GM12865 (cell line): Measurements from ENCODE around the gene PTCH2.
A peak's percentile ranks its signal among the peaks of the same experiment; 100 is the strongest.
"Not testable (repeated sequence)": the region's sequence is repeated elsewhere in the genome, so short reads cannot be mapped to it uniquely, and the experiment has no call there.

Experiments
- DNase-seq: peaks from one replicate; pipeline ENCODE4 v3.0.0; 2010; ENCODE audit warnings: low read depth
- H3K4me3 ChIP-seq: 2 replicates; pipeline ENCODE4 v1.5.1; 2011; ENCODE audit warnings: mild to moderate bottlenecking, low read depth, low read length, control low read depth
- TF ChIP-seq, protein P1 (sequence below): IDR thresholded peaks from 2 replicates; pipeline ENCODE4 v1.5.1; 2011; ENCODE audit warnings: low read length, control low read depth, low read depth, inconsistent platforms; ENCODE audit not compliant: insufficient read depth; ENCODE audit errors: missing control alignments

The PTCH2 gene

DNA sequence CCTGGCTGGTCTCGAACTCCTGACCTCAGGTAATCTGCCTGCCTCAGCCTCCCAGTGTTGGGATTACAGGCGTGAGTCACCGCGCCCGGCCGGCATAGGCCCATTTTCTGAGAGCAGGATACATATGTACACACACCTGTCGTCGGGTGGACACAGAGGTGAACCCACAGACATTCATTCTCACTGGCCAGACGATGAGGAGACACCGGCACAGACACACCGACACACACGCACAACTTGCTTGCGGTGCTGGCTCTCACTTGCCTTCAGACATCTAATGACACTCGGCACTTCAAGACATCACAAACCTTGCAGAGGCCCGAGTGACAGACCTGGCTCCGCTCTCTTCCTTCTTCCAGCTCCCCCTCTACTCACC is 579 bp downstream of the PTCH2 start:
- DNase-seq, result no peak
- no peak overlapping the region for H3K4me3 ChIP-seq
- TF ChIP-seq, protein P1, sequence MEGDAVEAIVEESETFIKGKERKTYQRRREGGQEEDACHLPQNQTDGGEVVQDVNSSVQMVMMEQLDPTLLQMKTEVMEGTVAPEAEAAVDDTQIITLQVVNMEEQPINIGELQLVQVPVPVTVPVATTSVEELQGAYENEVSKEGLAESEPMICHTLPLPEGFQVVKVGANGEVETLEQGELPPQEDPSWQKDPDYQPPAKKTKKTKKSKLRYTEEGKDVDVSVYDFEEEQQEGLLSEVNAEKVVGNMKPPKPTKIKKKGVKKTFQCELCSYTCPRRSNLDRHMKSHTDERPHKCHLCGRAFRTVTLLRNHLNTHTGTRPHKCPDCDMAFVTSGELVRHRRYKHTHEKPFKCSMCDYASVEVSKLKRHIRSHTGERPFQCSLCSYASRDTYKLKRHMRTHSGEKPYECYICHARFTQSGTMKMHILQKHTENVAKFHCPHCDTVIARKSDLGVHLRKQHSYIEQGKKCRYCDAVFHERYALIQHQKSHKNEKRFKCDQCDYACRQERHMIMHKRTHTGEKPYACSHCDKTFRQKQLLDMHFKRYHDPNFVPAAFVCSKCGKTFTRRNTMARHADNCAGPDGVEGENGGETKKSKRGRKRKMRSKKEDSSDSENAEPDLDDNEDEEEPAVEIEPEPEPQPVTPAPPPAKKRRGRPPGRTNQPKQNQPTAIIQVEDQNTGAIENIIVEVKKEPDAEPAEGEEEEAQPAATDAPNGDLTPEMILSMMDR, result no peak

DNA sequence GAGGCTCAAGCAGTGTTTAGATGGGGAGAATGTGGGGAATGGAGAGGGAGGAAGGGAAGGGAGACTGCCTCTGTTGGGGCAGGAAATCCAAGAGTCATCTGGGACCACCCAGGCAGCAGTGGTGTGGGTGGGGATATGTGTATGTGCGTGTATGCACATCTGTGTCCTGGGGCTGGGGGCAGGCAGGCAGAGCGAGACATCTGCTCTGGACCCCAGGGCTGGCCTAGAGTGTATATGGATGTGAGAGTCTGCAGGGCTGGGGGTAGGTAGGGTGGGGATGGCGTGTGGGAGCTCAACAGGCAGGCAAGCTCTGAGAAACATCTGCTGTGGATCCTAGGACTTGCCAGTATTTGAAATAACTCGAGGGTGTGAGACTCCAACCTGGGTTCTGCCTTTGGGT is 3.5 kb downstream of the PTCH2 start:
- no peak for DNase-seq
- TF ChIP-seq, protein P1, result no peak
- H3K4me3 ChIP-seq, result no peak overlapping the region

DNA sequence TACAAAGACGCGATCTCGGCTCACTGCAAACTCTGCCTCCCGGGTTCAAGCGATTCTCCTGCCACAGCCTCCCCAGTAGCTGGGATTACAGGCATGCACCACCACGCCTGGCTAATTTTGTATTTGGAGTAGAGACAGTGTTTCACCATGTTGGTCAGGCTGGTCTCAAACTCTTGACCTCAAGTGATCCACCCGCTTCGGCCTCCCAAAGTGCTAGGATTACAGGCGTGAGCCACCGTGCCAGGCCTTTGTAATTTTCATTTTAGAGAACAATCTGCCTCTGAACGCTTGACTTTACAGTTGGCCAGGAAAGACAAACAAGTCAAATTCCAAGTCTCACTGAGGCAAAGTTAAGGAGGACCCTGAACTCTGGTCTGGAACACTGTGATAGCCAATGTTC is 4.8 kb downstream of the PTCH2 start:
- not testable (repeated sequence) for H3K4me3 ChIP-seq, DNase-seq

DNA sequence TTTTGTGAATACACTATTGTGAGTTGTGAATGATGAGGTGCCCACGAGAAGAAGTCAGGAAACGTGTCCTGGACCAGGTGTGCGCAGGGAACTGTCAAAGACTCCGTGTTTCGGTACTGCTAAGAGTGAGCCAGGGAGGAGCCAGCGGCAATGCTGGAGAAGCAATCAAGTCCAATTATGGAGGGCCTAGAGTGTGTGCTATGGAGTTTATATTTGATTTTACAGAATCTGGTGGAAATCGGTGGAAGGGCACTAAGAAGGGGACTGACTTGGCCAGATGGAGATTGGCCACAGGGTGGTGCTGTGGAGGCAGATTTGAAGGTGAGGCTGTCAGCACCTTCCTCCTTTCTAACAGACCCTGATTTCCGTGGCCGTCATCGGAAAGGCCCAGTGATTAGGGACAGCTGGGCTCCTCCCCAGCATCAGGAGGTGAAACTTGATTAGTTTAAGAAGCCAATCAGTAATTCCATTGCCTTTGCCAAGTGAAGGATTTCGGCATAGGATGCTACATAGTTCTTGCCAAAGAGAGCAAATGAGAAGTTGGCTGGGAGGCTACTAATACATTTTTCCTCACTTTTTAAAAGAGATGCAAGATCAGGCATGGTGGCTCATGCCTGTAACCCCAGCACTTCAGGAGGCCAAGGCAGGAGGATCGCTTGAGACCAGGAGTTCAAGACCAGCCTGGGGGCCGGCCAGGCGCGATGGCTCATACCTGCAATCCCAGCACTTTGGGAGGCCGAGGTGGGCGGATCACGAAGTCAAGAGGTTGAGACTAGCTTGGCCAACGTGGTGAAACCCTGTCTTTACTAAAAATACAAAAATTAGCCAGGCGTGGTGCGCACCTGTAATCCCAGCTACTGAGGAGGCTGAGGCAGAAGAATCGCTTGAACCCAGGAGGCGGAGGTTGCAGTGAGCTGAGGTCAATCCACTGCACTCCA is 7.0 kb downstream of the PTCH2 start:
- peak; percentile 91 for DNase-seq
- TF ChIP-seq, protein P1, result peak; percentile 92
- no peak overlapping the region for H3K4me3 ChIP-seq

DNA sequence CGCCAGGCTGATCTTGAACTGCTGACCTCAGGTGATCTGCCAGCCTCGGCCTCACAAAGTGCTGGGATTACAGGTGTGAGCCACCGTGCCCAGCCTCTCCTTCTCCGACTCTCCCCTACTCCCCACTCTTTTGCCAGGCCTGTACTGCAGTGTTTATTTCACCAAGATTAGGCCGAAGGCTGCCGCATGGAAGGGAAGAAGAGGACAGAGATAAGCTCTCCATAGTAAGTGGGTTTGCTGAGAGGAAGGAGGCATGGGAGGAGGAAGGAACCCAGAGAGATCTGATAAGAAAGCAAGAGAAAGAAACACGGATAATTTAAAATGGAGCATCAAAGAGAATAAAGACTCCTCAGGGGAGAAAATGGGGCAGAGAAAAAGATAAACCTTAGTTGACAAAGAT is 8.7 kb downstream of the PTCH2 start:
- no peak for DNase-seq
- TF ChIP-seq, protein P1, result no peak
- H3K4me3 ChIP-seq, result no peak overlapping the region

DNA sequence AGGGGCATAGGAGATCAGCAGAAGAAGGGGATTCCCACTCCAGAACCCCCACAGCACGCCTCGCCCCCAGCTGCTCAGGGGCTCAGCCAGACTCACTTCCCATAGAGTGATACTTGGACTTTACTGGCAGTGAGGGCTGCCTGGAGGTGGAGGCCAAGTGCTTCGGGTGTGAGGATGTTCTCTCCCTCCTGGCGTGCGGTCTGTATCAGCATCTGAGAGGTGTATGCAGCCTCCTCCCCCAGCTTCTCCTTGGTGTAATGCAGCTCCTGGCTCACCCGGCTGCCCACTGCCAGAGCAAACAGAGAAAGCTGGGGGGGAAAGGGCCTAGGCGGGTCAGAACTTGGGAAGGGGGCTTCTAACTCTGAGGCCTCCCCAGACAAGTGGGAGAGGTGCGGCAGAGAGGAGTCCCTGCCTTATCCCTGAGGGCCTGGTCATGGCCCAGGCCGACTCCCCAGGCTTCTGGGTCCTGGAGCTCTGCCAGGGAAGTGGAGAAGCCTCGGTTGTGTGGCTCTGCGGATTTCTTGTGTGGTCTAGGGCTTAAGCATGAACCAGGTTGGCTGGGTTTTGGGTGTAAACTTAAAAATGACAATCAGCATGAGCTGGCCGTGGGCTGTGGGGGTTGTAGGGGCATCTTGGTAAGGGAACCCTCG is 10.9 kb downstream of the PTCH2 start:
- DNase-seq, result no peak
- H3K4me3 ChIP-seq, result no peak overlapping the region

DNA sequence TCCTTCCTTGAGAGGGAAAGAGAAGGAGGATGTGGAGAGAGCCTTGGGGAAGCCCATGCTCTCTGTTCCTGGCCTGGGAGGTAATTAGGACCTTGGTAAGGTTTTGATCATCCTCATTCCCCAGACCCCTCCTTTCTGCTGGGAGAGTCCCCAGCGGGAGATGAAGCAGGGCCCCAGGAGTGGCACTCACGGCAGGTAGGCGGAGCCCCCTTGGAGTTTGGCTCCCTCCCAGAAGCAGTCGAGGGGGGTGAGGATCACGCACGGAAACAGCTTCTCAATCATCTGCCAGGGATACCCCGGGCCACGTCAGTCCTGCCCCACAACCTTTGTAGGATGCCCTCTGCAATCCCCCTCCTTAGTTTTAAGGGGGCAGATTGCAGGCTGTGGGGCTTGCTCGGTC is 11.5 kb downstream of the PTCH2 start:
- no peak for DNase-seq
- TF ChIP-seq, protein P1, result no peak
- no peak overlapping the region for H3K4me3 ChIP-seq

More for the DNA sequence above, 10.9 kb downstream of the PTCH2 start:
- TF ChIP-seq, protein P1, result no peak
